Hematopoietic multipotent progenitor cell treated with erythropoietin and hydrocortisone succinate and interleukin-3 and kit ligand, for 4 days (in vitro differentiated cells): ENCODE measurements around the gene MRM2.

Source experiments
- DNase-seq: peaks from one replicate; pipeline ENCODE4 v3.0.0-alpha.2; 2015

The MRM2 gene

GRCh38 chr7:2220030-2220429 lies 22.0 kb downstream of the MRM2 start:
- DNase-seq, result no peak

- no peak for DNase-seq
Observed at GRCh38 chr7:2219606-2220005, 22.4 kb downstream of the MRM2 start.

GRCh38 chr7:2219136-2219535 lies 22.9 kb downstream of the MRM2 start:
- no peak for DNase-seq

- DNase-seq, result no peak
Observed at GRCh38 chr7:2218444-2218785, 23.6 kb downstream of the MRM2 start.

- DNase-seq, result no peak
Observed at GRCh38 chr7:2217716-2218443, 24.1 kb downstream of the MRM2 start.

GRCh38 chr7:2217206-2217605 lies 24.8 kb downstream of the MRM2 start:
- no peak for DNase-seq

- DNase-seq, result no peak
Observed at GRCh38 chr7:2215851-2216250, 26.2 kb downstream of the MRM2 start.

- peak; percentile 27 for DNase-seq
Observed at GRCh38 chr7:2214636-2215035, 27.4 kb downstream of the MRM2 start.

GRCh38 chr7:2213551-2214215 lies 28.3 kb downstream of the MRM2 start:
- DNase-seq, result no peak

- no peak for DNase-seq
Observed at GRCh38 chr7:2212906-2213305, 29.1 kb downstream of the MRM2 start.

- DNase-seq, result no peak
Observed at GRCh38 chr7:2211926-2212325, 30.1 kb downstream of the MRM2 start.

- no peak for DNase-seq
Observed at GRCh38 chr7:2211259-2211880, 30.6 kb downstream of the MRM2 start.

GRCh38 chr7:2210551-2211258 lies 31.3 kb downstream of the MRM2 start:
- DNase-seq, result no peak

- no peak for DNase-seq
Observed at GRCh38 chr7:2209961-2210323, 32.1 kb downstream of the MRM2 start.

- peak; percentile 72 for DNase-seq
Observed at GRCh38 chr7:2209146-2209960, 32.7 kb downstream of the MRM2 start.

GRCh38 chr7:2208712-2209111 lies 33.3 kb downstream of the MRM2 start:
- DNase-seq, result no peak

GRCh38 chr7:2205036-2205780 lies 36.8 kb downstream of the MRM2 start:
- no peak for DNase-seq

GRCh38 chr7:2204446-2204845 lies 37.6 kb downstream of the MRM2 start:
- no peak for DNase-seq

- no peak for DNase-seq
Observed at GRCh38 chr7:2203766-2204300, 38.2 kb downstream of the MRM2 start.

GRCh38 chr7:2202901-2203765 lies 38.9 kb downstream of the MRM2 start:
- no peak for DNase-seq

GRCh38 chr7:2202361-2202761 lies 39.6 kb downstream of the MRM2 start:
- no peak for DNase-seq
